Liver (tissue), 9 donors: ENCODE measurements around the gene RTN4RL1. TPM values are rescaled to one million over a fixed set of nuclear protein-coding genes. Genes with fewer than 3 reads are reported as not detected.

Experiments used
- DNase-seq: peaks from one replicate; pipeline ENCODE4 v3.0.0-alpha.2; 2017; ENCODE audit warnings: low spot score
- H3K27ac ChIP-seq, 2 donors: one replicate each; pipeline ENCODE4 v1.7.0; 2013; ENCODE audit warnings: inconsistent platforms in 2 of 2, low read length in 2 of 2, control low read depth in 1 of 2, low read depth in 1 of 2, mild to moderate bottlenecking in 1 of 2
- H3K27me3 ChIP-seq, 4 donors: one replicate each; pipeline versions ENCODE4 v1.6.1 to v1.7.0; 2013; ENCODE audit warnings: low read length in 3 of 4, inconsistent platforms in 1 of 4, mild to moderate bottlenecking in 1 of 4, moderate library complexity in 1 of 4; ENCODE audit not compliant: control insufficient read depth in 4 of 4, insufficient read depth in 4 of 4
- H3K36me3 ChIP-seq, 4 donors: one replicate each; pipeline versions ENCODE4 v1.6.1 to v1.7.0; 2013; ENCODE audit warnings: low read length in 3 of 4, mild to moderate bottlenecking in 3 of 4, low read depth in 1 of 4, moderate library complexity in 1 of 4; ENCODE audit not compliant: control insufficient read depth in 4 of 4, insufficient read depth in 3 of 4
- H3K4me1 ChIP-seq, 4 donors: one replicate each; pipeline versions ENCODE4 v1.6.1 to v1.7.0; 2013; ENCODE audit warnings: low read length in 3 of 4, mild to moderate bottlenecking in 3 of 4, moderate library complexity in 1 of 4; ENCODE audit not compliant: control insufficient read depth in 4 of 4, insufficient read depth in 4 of 4
- H3K4me3 ChIP-seq, 3 donors: one replicate each; pipeline versions ENCODE4 v1.6.1 to v1.7.0; 2013; ENCODE audit warnings: low read length in 3 of 3, control low read depth in 1 of 3, low read depth in 1 of 3, mild to moderate bottlenecking in 1 of 3
- H3K9ac ChIP-seq, 2 donors: one replicate each; pipeline ENCODE4 v1.7.0; 2013; ENCODE audit warnings: low read length in 2 of 2, mild to moderate bottlenecking in 2 of 2, moderate library complexity in 2 of 2, control low read depth in 1 of 2, low read depth in 1 of 2
- H3K9me3 ChIP-seq, 4 donors: one replicate each; pipeline versions ENCODE4 v1.6.1 to v1.7.0; 2013; ENCODE audit warnings: low read length in 3 of 4; ENCODE audit not compliant: control insufficient read depth in 4 of 4
- ATF3 ChIP-seq: IDR thresholded peaks from 2 replicates; pipeline ENCODE4 v1.6.1; 2016; ENCODE audit warnings: antibody characterized with exemption
- CTCF ChIP-seq: fragments of 150-350 bp; IDR thresholded peaks from 2 replicates; pipeline ENCODE4 v1.5.1; 2017; ENCODE audit warnings: improper control_type of control experiment, low read depth, low read length; ENCODE audit not compliant: missing input control
- EGR1 ChIP-seq, 2 donors: IDR thresholded peaks; 2 replicates each; pipeline ENCODE4 v1.6.1; 2016 to 2018; ENCODE audit warnings: antibody characterized with exemption in 2 of 2, low read depth in 2 of 2
- FOXA1 ChIP-seq: IDR thresholded peaks from 2 replicates; pipeline ENCODE4 v1.6.1; 2016; ENCODE audit warnings: antibody characterized with exemption
- FOXA2 ChIP-seq: IDR thresholded peaks from 2 replicates; pipeline ENCODE4 v1.6.1; 2016; ENCODE audit warnings: antibody characterized with exemption
- GABPA ChIP-seq, 2 donors: IDR thresholded peaks in 1 of 2; conservative IDR thresholded peaks in 1 of 2; 2 replicates each; pipeline ENCODE4 v1.6.1; 2016; ENCODE audit warnings: antibody characterized with exemption in 2 of 2, mild to moderate bottlenecking in 1 of 2, moderate library complexity in 1 of 2
- HNF4A ChIP-seq, 2 donors: conservative IDR thresholded peaks; 2 replicates each; pipeline ENCODE4 v1.6.1; 2016; ENCODE audit warnings: antibody characterized with exemption in 2 of 2, mild to moderate bottlenecking in 2 of 2
- HNF4G ChIP-seq: IDR thresholded peaks from 2 replicates; pipeline ENCODE4 v1.6.1; 2016; ENCODE audit warnings: antibody characterized with exemption
- JUND ChIP-seq, 2 donors: IDR thresholded peaks; 2 replicates each; pipeline ENCODE4 v1.6.1; 2016; ENCODE audit warnings: antibody characterized with exemption in 2 of 2
- MAX ChIP-seq: IDR thresholded peaks from 2 replicates; pipeline ENCODE4 v1.6.1; 2016; ENCODE audit warnings: antibody characterized with exemption
- NR2F2 ChIP-seq: IDR thresholded peaks from 2 replicates; pipeline ENCODE4 v1.6.1; 2016; ENCODE audit warnings: antibody characterized with exemption
- RAD21 ChIP-seq, 2 donors: IDR thresholded peaks; 2 replicates each; pipeline ENCODE4 v1.6.1; 2016; ENCODE audit warnings: antibody characterized with exemption in 2 of 2, mild to moderate bottlenecking in 2 of 2
- REST ChIP-seq: IDR thresholded peaks from 2 replicates; pipeline ENCODE4 v1.6.1; 2016; ENCODE audit warnings: antibody characterized with exemption, mild to moderate bottlenecking
- RXRA ChIP-seq, 2 donors: IDR thresholded peaks; 2 replicates each; pipeline ENCODE4 v1.6.1; 2017 to 2018; ENCODE audit warnings: antibody characterized with exemption in 2 of 2, mild to moderate bottlenecking in 1 of 2
- SP1 ChIP-seq: IDR thresholded peaks from 2 replicates; pipeline ENCODE4 v1.6.1; 2018; ENCODE audit warnings: antibody characterized with exemption, mild to moderate bottlenecking
- TAF1 ChIP-seq: conservative IDR thresholded peaks from 2 replicates; pipeline ENCODE4 v1.6.1; 2016; ENCODE audit warnings: antibody characterized with exemption, mild to moderate bottlenecking
- YY1 ChIP-seq: IDR thresholded peaks from 2 replicates; pipeline ENCODE4 v1.6.1; 2016; ENCODE audit warnings: antibody characterized with exemption, mild to moderate bottlenecking
- ZBTB33 ChIP-seq: IDR thresholded peaks from 2 replicates; pipeline ENCODE4 v1.6.1; 2016; ENCODE audit warnings: antibody characterized with exemption
- WGBS: extraction: QIAGEN DNeasy Blood & Tissue Kit; methylation state at CpG from one replicate; pipeline ENCODE4 v1.1.7; 2013; 5-methylcytosine and 5-hydroxymethylcytosine counted together
- polyA plus RNA-seq, 2 donors: library from polyadenylated mRNA; stranded (reverse) in 1 of 2; unstranded in 1 of 2; fragments of 200-250 nt in 1 of 2; fragments of >200 nt in 1 of 2; fragmentation: Nextera tagmentation in 1 of 2; extraction: Ambion mirVana in 1 of 2; gene quantifications; one replicate each; pipeline versions ENCODE4 v1.2.1 to v1.2.3, GENCODE V29; 2013 to 2015
- total RNA-seq, 2 donors: library from RNA; depleted of rRNA; stranded (reverse); fragments of >200 nt; gene quantifications; one replicate each; pipeline ENCODE4 v1.2.3, GENCODE V29; 2014
- donor health status: healthy.
- donor health status: healthy.
- donor health status: healthy.
- donor health status: healthy.
- donor health status: healthy.

Gene RTN4RL1
- total RNA-seq (1 to 10 TPM in 1 of 2 donors, under 1 TPM in 1; 0.65 to 1.8 TPM), polyA plus RNA-seq (1 to 10 TPM in 1 of 2 donors, under 1 TPM in 1; 0.04 to 5.4 TPM)

- TF ChIP-seq TAF1, result no peak
- TF ChIP-seq REST, result peak; percentile 32
- TF ChIP-seq RXRA (IDR thresholded peaks at IDR 0.05), result no peak
- no peak for TF ChIP-seq ATF3
- TF ChIP-seq NR2F2, result no peak
- no peak for TF ChIP-seq SP1
- no peak for TF ChIP-seq ZBTB33
- TF ChIP-seq FOXA1, result no peak
- TF ChIP-seq JUND (IDR thresholded peaks at IDR 0.05), result no peak
- no peak for TF ChIP-seq GABPA (IDR thresholded peaks at IDR 0.05 in 1 of 2, conservative IDR thresholded peaks at IDR 0.05 in 1 of 2)
- TF ChIP-seq HNF4A (conservative IDR thresholded peaks at IDR 0.05), result peak in 1 of 2 donors; percentile 12
- peak; percentile 18 for TF ChIP-seq YY1
- no peak for TF ChIP-seq HNF4G
- TF ChIP-seq EGR1 (IDR thresholded peaks at IDR 0.05; ENCODE audit: low read depth in 2 of 2), result no peak
- peak in 1 of 2 donors; percentile 13 for TF ChIP-seq RAD21 (IDR thresholded peaks at IDR 0.05)
- no peak for TF ChIP-seq CTCF
- TF ChIP-seq FOXA2, result no peak
- TF ChIP-seq MAX, result no peak
- no peaks in the 10 kb centered on the region for H3K36me3 ChIP-seq
- peak within 1 kb of the TSS; percentile 44 to 77 (median 73) for H3K4me3 ChIP-seq
- H3K27ac ChIP-seq, result peak within 1 kb of the TSS in 1 of 2 donors; percentile 51
- H3K27me3 ChIP-seq, result no peaks in the 10 kb centered on the region
- no peak for DNase-seq
- WGBS, result under 1% methylated on average over 47 of the region's 47 CpGs
- no peak within 1 kb of the TSS for H3K9ac ChIP-seq
- peaks cover 4 to 40% (median 24%) of the 10 kb centered on the region in 4 donors for H3K4me1 ChIP-seq
- H3K9me3 ChIP-seq, result no peaks in the 10 kb centered on the region
Observed at GRCh38 chr17:2025220-2025621, at the start of gene RTN4RL1. RTN4RL1 (minus strand) TSS chr17:2025334; CDS start chr17:2024865, 469 bp downstream.
